NCI-H748 (cell line): ENCODE measurements around the gene NAGK.
"Not testable (repeated sequence)": the region's sequence is repeated elsewhere in the genome, so short reads cannot be mapped to it uniquely, and the experiment has no call there.

ENCODE experiments used
- DNase-seq: peaks from one replicate; lab custom pipeline; 2025; ENCODE audit not compliant: unreplicated experiment; lab: John Stamatoyannopoulos, UW

NAGK gene

DNA sequence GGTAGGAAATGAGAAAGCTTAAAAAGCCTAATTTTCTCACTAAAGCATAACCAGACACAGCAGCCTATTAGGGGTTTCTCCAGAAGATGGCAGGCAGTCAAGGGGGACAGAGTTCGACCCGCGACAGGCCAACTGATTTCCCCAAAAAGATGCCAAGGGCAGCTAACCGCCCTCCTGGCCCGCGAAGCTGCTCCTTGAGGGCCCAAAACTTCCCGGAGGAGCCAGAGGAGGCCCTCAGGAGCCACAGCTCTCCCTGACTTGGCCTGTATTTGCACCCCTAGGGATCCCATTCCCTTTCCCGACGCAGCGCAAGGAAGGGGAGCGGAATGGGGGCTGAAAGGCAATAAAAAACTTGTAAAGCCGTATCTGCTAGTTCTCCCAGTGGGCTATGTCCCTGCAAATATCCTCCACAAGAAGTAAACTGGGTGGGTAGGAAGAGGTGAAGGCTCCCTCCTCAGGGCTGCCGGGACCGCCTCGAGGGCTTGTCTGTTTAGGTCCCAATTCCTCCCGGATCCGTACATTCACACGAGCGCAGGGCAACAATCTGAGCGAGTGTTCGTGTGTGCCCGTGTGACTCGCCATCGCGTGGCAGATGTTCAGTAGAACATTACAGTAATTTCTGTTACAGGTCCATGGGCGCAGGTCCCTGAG lies 756 bp upstream of the NAGK start:
- DNase-seq: no peak

- DNase-seq: no peak
These were observed 928 bp downstream of the NAGK start for GRCh38 chr2:71069376-71069775.

DNA sequence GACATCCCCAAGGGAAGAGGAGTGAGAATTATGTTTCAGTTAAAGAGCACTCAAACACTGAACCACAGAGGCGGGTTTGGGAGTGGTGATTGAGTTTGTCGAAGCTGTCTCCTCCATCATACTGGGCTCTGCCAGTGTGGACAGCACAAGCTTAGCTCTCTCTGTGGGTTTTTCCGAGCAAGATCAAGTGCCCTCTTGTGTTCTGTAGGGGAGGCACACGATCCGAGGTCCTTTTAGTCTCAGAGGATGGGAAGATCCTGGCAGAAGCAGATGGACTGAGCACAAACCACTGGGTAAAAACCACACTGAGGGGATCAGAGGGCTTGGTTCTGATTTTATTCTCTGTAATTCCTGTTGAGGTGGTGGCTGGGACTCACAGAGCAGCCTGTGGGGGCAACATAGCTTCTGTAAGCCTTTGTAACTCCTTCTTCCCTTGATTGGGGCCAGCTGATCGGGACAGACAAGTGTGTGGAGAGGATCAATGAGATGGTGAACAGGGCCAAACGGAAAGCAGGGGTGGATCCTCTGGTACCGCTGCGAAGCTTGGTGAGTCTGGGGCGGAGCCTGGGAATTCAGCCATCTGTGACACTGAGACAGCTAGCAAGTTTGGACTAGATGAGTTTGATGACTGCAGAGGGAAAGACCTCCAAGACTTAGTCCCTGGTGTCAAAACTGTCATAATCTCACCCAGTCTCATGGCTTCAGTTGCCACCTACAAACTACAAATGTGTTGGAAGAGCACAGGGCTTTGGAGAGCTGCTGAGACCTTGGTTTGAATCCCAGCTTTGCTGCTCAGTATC lies 2.0 kb downstream of the NAGK start:
- peak; percentile 9 for DNase-seq

DNA sequence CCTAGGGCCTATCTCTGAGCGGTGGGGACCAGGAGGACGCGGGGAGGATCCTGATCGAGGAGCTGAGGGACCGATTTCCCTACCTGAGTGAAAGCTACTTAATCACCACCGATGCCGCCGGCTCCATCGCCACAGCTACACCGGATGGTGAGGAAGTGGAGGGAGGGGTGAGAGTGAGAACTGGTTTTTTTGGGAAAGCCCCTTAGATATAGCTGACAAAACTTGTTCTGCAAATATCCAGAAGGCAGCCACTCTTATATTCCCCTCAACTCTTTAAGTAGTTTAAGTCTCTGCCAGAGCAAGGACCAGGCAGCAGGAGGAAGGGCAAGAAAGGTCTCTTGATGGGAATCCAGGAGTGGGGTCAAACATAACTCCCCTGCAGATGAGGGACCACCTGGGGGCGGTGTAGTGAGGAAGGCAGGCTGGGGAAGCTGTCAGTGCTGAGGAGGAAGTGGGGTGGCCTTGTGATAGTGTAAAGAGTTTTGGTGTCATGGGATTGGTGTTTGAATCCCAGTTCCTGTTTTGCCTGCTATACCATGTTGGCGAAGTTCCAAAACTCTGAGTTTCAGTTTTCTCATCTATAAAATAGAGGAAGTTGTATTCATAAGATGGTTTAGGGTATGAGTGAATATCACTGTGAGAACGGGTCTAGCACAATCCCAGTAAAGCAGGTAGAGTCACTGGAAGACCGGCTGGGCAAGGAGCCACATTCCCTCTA lies 3.4 kb downstream of the NAGK start:
- DNase-seq: no peak

DNA sequence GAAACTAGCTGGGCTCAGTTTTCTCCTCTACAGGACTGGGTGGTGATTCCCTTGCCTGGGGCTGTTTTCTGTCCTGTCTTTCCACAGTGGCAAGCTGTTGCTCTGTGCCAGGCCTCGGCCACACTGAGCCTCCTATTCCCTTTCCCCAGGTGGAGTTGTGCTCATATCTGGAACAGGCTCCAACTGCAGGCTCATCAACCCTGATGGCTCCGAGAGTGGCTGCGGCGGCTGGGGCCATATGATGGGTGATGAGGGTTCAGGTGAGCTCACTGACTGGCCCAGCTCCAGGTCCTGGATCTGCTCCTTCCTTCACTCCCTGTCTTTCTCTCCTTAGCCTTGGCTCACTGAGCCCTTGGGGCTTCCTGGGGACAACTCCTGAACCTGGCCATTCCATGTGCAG lies 4.0 kb downstream of the NAGK start:
- DNase-seq: no peak

GRCh38 chr2:71073475-71073874 lies 5.0 kb downstream of the NAGK start:
- no peak for DNase-seq

DNA sequence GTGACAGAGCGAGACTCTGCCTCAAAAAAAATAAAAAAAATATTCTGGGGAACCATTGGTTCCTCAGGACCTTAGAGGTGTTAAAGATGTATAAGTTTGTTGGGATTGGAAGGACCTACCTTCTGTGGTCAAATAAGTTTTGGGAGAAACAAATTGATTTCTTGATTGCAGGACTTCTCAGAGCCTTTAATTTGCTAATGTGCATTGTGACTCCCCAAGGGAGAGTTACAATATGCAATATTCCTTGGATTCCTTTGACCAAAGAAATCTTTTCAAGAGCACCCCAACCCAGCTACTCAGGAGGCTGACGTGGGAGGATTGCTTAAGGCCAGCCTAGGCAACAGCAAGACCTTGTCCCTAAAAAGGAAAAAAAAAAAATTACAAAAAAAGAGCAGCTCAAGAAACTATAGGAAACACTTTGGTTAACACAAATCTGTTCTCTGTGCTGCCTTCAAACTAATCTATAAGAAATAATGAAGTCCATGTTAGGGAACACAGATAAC lies 6.5 kb downstream of the NAGK start:
- DNase-seq: no peak

GRCh38 chr2:71078624-71079023 lies 10.2 kb downstream of the NAGK start:
- no peak for DNase-seq

DNA sequence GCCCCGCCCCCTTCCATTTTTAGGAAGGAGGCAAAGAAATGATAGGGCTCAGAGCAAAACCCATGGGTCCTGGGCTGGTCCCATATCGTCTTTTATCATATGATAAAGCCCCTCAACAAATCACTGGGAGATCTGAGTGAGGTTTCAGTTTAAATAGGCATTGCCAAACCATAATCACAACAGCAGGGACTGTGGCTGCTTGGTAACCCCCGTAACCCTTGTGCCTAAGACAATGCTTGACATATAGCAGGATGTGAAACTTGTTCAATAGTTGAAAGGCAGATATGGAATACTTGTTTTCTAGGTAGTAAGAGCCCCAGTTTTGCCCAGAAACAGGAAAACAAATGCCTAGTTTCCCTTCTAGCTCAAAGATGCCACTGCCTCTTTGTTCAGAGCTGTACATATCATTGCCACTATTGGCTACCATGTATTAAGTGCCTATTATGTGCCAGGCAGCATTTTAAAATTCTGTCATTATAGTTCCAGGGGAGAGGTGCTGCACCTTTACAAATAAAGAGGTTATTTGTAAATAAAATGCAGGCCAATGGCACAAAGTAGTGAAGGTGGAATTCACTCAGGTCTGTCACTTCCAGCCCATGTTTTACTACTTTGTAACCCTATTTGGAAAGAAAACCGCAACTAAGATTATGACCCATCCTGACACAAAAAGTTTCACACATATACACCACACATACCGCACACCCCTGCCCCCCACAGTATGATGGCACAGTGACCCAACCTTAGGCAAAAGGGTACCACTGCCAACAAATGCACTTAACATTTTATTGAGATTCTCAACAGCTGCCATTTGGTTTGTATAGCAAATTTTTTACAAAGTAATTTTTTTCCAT lies 14.2 kb downstream of the NAGK start:
- no peak for DNase-seq

DNA sequence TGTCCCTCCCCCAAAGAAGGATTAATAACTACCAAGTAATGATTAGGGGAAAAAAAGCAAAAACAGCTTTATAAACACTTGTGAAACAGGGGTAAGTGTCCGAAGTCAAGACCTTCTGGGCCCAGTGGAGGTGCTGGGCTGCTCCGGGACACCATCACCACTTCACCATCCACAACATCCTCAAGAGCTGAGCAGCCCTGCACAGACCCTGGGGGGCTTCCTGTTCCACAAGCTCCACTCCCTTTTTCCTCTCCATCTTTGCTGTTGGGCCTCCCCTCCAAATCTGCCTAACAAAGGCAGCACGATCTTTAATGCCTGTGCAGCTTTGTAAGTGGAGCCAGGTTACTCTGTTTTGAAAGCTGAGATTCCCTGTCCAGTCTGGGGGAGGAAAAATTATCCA lies 14.8 kb downstream of the NAGK start:
- DNase-seq: not testable (repeated sequence)

DNA sequence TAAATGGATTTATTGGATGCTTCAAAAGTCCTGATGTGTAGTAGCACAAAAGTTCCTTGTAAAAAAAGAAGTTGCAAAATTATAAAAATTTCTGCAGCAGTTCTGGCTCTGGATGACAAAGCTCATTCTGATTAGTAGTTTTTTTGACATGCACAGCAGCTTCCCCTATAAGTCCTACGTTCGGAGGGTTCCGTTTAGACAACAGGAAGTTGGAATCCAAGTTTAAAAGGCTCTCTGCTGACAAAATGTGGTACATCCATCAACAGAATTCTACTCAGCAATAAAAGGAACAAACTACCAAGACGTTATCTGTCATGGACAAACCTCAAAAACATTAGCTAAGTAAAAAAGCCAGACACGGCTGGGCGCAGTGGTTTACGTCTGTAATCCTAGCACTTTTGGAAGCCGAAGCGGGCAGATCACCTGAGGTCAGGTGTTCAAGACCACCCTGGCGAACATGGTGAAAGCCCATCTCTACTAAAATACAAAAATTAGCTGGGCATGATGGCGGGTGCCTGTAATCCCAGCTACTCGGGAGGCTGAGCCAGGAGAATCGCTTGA lies 15.4 kb downstream of the NAGK start:
- not testable (repeated sequence) for DNase-seq

GRCh38 chr2:71085325-71086003 lies 17.0 kb downstream of the NAGK start:
- DNase-seq: not testable (repeated sequence)

GRCh38 chr2:71089475-71089874 lies 21.0 kb downstream of the NAGK start:
- not testable (repeated sequence) for DNase-seq

DNA sequence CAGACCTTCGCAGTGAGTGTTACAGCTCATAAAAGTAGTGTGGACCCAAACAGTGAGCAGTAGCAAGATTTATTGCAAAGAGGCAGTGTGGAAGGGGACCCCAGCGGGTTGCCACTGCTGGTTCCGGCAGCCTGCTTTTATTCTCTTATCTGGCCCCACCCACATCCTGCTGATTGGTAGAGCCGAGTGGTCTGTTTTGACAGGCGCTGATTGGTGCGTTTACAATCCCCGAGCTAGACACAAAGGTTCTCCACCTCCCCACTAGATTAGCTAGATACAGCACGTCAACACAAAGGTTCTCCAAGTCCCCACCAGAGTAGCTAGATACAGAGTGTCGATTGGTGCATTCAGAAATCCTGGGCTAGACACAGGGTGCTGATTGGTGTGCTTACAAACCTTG lies 23.4 kb downstream of the NAGK start:
- not testable (repeated sequence) for DNase-seq

DNA sequence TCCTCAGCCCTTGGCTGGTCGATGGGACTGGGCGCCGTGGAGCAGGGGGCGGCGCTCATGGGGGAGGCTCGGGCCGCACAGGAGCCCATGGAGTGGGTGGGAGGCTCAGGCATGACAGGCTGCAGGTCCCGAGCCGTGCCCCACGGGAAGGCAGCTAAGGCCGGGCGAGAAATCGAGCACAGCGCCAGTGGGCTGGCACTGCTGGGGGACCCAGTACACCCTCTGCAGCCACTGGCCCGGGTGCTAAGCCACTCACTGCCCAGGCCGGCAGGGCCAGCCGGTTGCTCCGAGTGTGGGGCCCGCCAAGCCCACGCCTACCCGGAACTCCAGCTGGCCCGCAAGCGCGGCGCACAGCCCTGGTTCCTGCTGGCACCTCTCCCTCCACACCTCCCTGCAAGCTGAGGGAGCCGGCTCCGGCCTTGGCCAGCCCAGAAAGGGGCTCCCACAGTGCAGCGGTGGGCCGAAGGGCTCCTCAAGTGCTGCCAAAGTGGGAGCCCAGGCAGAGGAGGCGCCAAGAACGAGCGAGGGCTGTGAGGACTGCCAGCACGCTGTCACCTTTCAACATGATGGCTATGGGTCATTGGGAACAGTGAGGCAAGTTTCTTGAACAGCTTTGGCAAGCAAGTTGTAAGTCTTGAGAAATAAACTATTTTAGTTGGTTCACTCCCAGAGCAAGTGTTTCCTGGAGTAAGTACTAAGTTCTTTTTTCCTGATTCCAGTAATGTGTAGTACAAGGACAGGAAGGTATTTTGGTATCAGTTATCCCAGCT lies 24.2 kb downstream of the NAGK start:
- not testable (repeated sequence) for DNase-seq

DNA sequence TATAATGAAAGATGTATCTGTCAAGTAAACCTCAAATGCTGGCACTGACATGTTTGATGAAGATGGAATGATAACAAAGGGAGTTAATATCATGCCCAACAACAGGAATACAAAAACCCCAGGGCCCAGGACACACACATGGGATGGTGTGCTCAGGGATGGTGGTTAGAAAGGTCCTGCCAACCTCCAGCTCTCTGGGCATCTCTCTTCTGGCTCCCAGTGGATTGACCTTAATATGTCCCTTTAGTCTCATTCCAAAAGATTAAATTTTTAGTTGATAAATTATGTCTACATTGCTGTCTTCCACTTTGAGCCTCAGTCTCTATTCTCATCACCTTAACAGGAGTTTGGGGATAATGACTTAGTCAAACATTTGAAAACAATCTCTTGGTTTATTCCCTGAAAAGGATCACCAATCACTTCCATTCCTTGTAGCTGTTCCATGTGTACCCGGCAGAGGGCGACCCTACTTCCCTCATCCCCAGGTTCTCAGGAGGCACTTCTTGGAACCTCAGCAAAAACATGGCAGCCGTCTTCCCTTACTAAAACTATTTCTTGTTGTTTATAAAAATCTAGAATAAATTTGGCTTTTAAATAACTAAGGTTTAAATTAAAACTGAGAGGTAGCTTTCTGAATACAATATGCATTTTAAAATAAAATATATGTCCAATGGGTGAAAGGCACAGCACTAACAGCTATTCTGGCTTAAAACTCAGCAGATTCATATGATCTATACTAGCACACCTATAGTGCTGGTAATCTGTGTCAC lies 31.9 kb downstream of the NAGK start:
- DNase-seq: peak; percentile 46

GRCh38 chr2:71101656-71102055 lies 33.2 kb downstream of the NAGK start:
- no peak for DNase-seq

DNA sequence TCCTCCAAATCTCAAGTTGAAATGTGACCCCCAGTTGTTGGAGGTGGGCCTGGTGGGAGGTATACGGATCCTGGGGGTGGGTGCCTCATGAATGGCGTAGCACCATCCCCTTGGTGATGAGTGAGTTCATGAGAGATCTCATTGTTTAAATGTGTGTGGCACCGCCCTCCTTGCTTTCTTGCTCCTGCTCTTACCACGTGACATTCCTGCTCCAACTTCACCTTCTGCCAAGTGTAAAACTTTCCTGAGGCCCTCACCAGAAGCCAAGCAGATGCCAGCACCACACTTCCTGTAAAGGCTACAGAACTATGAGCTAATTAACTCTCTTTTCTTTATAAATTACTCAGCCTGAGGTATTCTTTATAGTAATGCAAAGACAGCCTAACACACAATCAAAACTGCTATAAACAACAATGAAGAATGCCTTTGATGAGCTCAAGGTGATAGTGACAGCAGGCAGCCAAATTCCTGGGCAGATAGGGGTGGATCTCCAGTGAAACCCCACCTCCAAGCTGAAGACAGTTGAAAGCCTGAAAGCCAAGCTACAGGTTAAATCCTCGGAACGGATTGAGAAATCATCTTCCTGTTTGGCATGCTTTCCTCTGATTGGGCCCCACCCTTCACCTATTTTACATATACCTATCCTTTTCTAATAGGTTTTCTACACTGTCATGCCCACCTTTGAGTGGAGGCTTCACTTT lies 34.7 kb downstream of the NAGK start:
- DNase-seq: no peak
